GM12878 (cell line): ENCODE results near the gene COQ10B. TPM values are rescaled to one million over a fixed set of nuclear protein-coding genes. Genes with fewer than 3 reads are reported as not detected.

Experiments used
- BCL11A ChIP-seq: IDR thresholded peaks from 2 replicates; pipeline ENCODE4 v1.6.1; 2011; ENCODE audit warnings: low read depth, low read length
- CREM ChIP-seq: IDR thresholded peaks from 2 replicates; pipeline ENCODE4 v1.6.1; 2014; ENCODE audit warnings: antibody characterized with exemption, low read depth
- E2F4 ChIP-seq: IDR thresholded peaks from 2 replicates; pipeline ENCODE4 v1.6.1; 2012; ENCODE audit warnings: low read depth, low read length, improper control_type of control experiment
- FOS ChIP-seq: IDR thresholded peaks from 3 replicates; pipeline ENCODE4 v1.6.1; 2011; ENCODE audit warnings: borderline replicate concordance; ENCODE audit not compliant: insufficient read length; ENCODE audit errors: extremely low read depth
- IRF5 ChIP-seq: fragments of 450-650 bp; IDR thresholded peaks from 2 replicates; pipeline ENCODE4 v1.6.1; 2017; ENCODE audit warnings: borderline replicate concordance
- MEF2B ChIP-seq: fragments of 450-650 bp; IDR thresholded peaks from 2 replicates; pipeline ENCODE4 v1.6.1; 2018; ENCODE audit warnings: mild to moderate bottlenecking, moderate library complexity; ENCODE audit not compliant: partially characterized antibody, poor library complexity, severe bottlenecking
- MTA3 ChIP-seq: IDR thresholded peaks from 2 replicates; pipeline ENCODE4 v1.6.1; 2012; ENCODE audit warnings: low read length, inconsistent platforms, borderline replicate concordance
- NKRF ChIP-seq: fragments of 450-650 bp; conservative IDR thresholded peaks from 2 replicates; pipeline ENCODE4 v1.6.1; 2017; ENCODE audit warnings: mild to moderate bottlenecking, moderate library complexity
- PML ChIP-seq: IDR thresholded peaks from 2 replicates; pipeline ENCODE4 v1.6.1; 2012; ENCODE audit warnings: low read length, inconsistent platforms
- POLR2A ChIP-seq: IDR thresholded peaks from 2 replicates; pipeline ENCODE4 v1.6.1; 2011; ENCODE audit warnings: low read depth, mild to moderate bottlenecking, low read length
- RAD21 ChIP-seq: IDR thresholded peaks from 2 replicates; pipeline ENCODE4 v1.6.1; 2011; ENCODE audit warnings: mild to moderate bottlenecking, low read depth, low read length, moderate library complexity; ENCODE audit not compliant: insufficient read depth
- RELA ChIP-seq: fragments of 450-650 bp; IDR thresholded peaks from 2 replicates; pipeline ENCODE4 v1.8.0; 2014; ENCODE audit warnings: borderline replicate concordance; ENCODE audit not compliant: partially characterized antibody
- SIN3A ChIP-seq: IDR thresholded peaks from 2 replicates; pipeline ENCODE4 v1.6.1; 2012; ENCODE audit warnings: low read depth, low read length, improper control_type of control experiment
- SMAD5 ChIP-seq: IDR thresholded peaks from 2 replicates; pipeline ENCODE4 v1.6.1; 2016; ENCODE audit warnings: antibody characterized with exemption, low read depth
- TCF7 ChIP-seq: IDR thresholded peaks from 2 replicates; pipeline ENCODE4 v1.6.1; 2014; ENCODE audit warnings: antibody characterized with exemption, borderline replicate concordance
- WRNIP1 ChIP-seq: IDR thresholded peaks from 2 replicates; pipeline ENCODE4 v1.6.1; 2011; ENCODE audit warnings: low read depth, low read length, improper control_type of control experiment, borderline replicate concordance
- YY1 ChIP-seq: IDR thresholded peaks from 2 replicates; pipeline ENCODE4 v1.6.1; 2011; ENCODE audit warnings: low read depth, mild to moderate bottlenecking, low read length
- ZBED1 ChIP-seq: IDR thresholded peaks from 2 replicates; pipeline ENCODE4 v1.6.1; 2016; ENCODE audit warnings: borderline replicate concordance
- ZNF24 ChIP-seq: fragments of 450-650 bp; IDR thresholded peaks from 2 replicates; pipeline ENCODE4 v1.6.1; 2017; ENCODE audit warnings: antibody characterized with exemption, mild to moderate bottlenecking
- ZSCAN29 ChIP-seq: fragments of 450-650 bp; IDR thresholded peaks from 2 replicates; pipeline ENCODE4 v1.6.1; 2017; ENCODE audit warnings: mild to moderate bottlenecking, moderate library complexity
- ZZZ3 ChIP-seq: IDR thresholded peaks from 2 replicates; pipeline ENCODE4 v1.6.1; 2011; ENCODE audit warnings: low read depth; ENCODE audit not compliant: control insufficient read depth, insufficient read length
- polyA plus RNA-seq, 11 experiments: library from polyadenylated mRNA; depleted of rRNA in 4 of 11; unstranded in 6 of 11; stranded (reverse) in 5 of 11; fragments of >200 nt; fragmentation: Nextera tagmentation in 4 of 11; fragmentation: Illumina TruSeq in 1 of 11; extraction: Ambion mirVana in 4 of 11; extraction: Trizol in 1 of 11; gene quantifications; 1 replicate in 1 of 11; 2 replicates in 10 of 11; pipeline versions ENCODE4 v1.2.1 to v1.2.3, GENCODE V29; 2011 to 2016; ENCODE audit warnings: inconsistent platforms in 2 of 11, missing spikeins in 2 of 11, low read depth in 1 of 11
- total RNA-seq, 4 experiments: library from RNA; depleted of rRNA in 3 of 4; stranded (reverse); fragments of >200 nt in 3 of 4; fragmentation: Illumina TruSeq in 1 of 4; extraction: Trizol in 1 of 4; gene quantifications; 2 replicates each; pipeline versions ENCODE4 v1.2.1 to v1.2.3, GENCODE V29; 2013 to 2021

COQ10B gene
- total and polyA plus RNA-seq, 10 of the 15 experiments (the other 5 are each of a cell fraction or from before 2014, with no cell fraction given), result 3.6 to 23.2 (median 13.2) TPM

- TF ChIP-seq ZBED1 (no peak), MTA3 (no peak; the same call in 1 of the 2 replicates), FOS (no peak), ZSCAN29 (no peak), BCL11A (peak; percentile 22; the same call in 1 of the 2 replicates), POLR2A (peak; percentile 93), YY1 (peak; percentile 97), ZZZ3 (no peak), WRNIP1 (no peak), RELA (peak; percentile 97), TCF7 (no peak), PML (peak; percentile 96), SIN3A (peak; percentile 55; the same call in 1 of the 2 replicates), RAD21 (no peak), NKRF (peak; percentile 56), IRF5 (no peak), CREM (peak; percentile 24; the same call in 1 of the 2 replicates), SMAD5 (peak; percentile 78; the same call in 1 of the 2 replicates), MEF2B (peak; percentile 40), E2F4 (no peak), ZNF24 (no peak)
Observed at GRCh38 chr2:197434541-197435513, 18.5 kb upstream of the COQ10B start, which contains the start of gene SF3B1 (continued).
